OCI-LY3 (cell line): ENCODE data around the gene AQP6.

ENCODE experiments used
- H2AFZ ChIP-seq: fragments of 200-600, 300-600 bp; shearing (Covaris generic); 2 replicates; pipeline ENCODE4 v1.6.0; 2014; ENCODE audit warnings: antibody characterized with exemption, low read depth, low read length
- H3K27ac ChIP-seq: fragments of 200-600, 300-600 bp; sonication (generic); 2 replicates; pipeline ENCODE4 v1.5.1; 2014; ENCODE audit warnings: mild to moderate bottlenecking, low read length, moderate library complexity, mixed read lengths
- H3K27me3 ChIP-seq: fragments of 200-600, 300-600 bp; sonication (generic); 2 replicates; pipeline ENCODE4 v1.6.1; 2014; ENCODE audit warnings: low read depth, low read length, mixed read lengths
- H3K36me3 ChIP-seq: fragments of 200-600, 300-600 bp; sonication (generic); replicated peaks from 2 replicates; pipeline ENCODE3; 2014; ENCODE audit warnings: low read depth, low read length, mixed read lengths
- H3K4me1 ChIP-seq: fragments of 300-600, 200-600 bp; sonication (generic); 2 replicates; pipeline ENCODE4 v1.6.1; 2014; ENCODE audit warnings: low read length, mixed read lengths
- H3K4me2 ChIP-seq: fragments of 200-600, 300-600 bp; sonication (generic); 2 replicates; pipeline ENCODE4 v1.6.1; 2014; ENCODE audit warnings: low read length, mixed read lengths
- H3K4me3 ChIP-seq: fragments of 300-600, 200-600 bp; sonication (generic); 2 replicates; pipeline ENCODE4 v1.5.1; 2014; ENCODE audit warnings: antibody characterized with exemption, mild to moderate bottlenecking, low read length, moderate library complexity
- H3K79me2 ChIP-seq: fragments of 300-600, 200-600 bp; shearing (Covaris generic); 2 replicates; pipeline ENCODE4 v1.6.1; 2014; ENCODE audit warnings: mild to moderate bottlenecking, low read length, mixed read lengths
- H3K9ac ChIP-seq: fragments of 300-600, 200-600 bp; shearing (Covaris generic); 2 replicates; pipeline ENCODE4 v1.6.0; 2014; ENCODE audit warnings: mild to moderate bottlenecking, low read length, moderate library complexity
- H3K9me3 ChIP-seq: fragments of 200-600, 300-600 bp; shearing (Covaris generic); 2 replicates; pipeline ENCODE4 v1.6.1; 2014; ENCODE audit warnings: low read length, mixed read lengths; ENCODE audit not compliant: insufficient read depth
- H4K20me1 ChIP-seq: fragments of 200-600, 300-600 bp; sonication (generic); 2 replicates; pipeline ENCODE4 v1.6.1; 2016; ENCODE audit warnings: low read length, mixed read lengths; ENCODE audit not compliant: insufficient read depth
- EZH2phosphoT487 ChIP-seq: fragments of 200-600 bp; shearing (Covaris generic); IDR thresholded peaks from 2 replicates; pipeline ENCODE4 v1.6.1; 2018; ENCODE audit warnings: antibody characterized with exemption, mixed run types, low read depth
- TF ChIP-seq, protein P1 (sequence below): fragments of 200-600, 300-600 bp; sonication (generic); IDR thresholded peaks from 2 replicates; pipeline ENCODE4 v1.5.1; 2014; ENCODE audit warnings: antibody characterized with exemption, low read length, low read depth

AQP6 gene

DNA sequence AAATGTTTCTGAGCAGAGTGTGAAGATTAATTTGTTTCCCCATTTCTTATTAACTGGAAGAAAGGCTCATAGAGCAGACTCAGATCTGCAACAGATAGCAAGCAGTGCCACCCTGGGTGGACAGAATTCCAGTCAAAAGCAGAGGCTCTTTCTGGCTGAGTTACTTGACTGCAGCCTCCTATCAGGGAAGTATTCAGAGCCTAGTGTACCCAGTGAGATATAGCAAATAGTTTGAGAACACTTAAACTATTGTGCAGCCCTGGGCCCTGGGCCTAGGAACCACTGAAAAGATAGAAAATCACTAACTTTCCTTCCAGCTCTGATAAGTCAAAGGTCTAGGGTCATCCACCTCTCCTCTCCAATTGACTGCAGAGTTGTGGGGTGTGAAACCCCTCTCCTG lies 33.4 kb upstream of the AQP6 start:
- no peaks in the 10 kb centered on the region for H3K4me1 ChIP-seq

DNA sequence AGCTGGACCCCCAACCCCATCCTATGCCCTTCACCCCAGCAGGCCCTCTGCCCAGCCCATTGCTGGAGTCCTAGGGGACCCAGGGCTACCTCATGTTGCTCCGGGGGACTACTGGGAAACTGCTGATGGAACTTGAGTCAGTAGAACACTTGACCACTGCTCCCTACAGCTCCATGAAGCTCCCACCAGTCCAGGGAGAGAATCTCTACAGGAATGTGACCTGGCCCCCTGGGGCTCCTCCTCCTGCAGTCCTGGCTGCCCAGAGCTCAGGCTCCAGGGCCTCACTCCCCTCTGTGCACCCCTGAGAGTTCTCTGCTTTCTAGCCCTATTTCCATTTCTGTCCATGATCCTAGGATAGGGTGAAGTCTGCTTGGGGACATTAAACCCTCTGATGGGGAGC lies 33.0 kb upstream of the AQP6 start:
- no peak overlapping the region for H3K27ac ChIP-seq
- no peaks in the 10 kb centered on the region for H3K4me1 ChIP-seq
- peaks cover 7% of the 10 kb centered on the region for H3K27me3 ChIP-seq
- H3K79me2 ChIP-seq, result no peaks in the 10 kb centered on the region
- H2AFZ ChIP-seq, result no peak overlapping the region
- no peak overlapping the region for H3K9ac ChIP-seq
- H4K20me1 ChIP-seq, result no peaks in the 10 kb centered on the region
- no peaks in the 10 kb centered on the region for H3K9me3 ChIP-seq
- H3K4me3 ChIP-seq, result no peak overlapping the region
- TF ChIP-seq EZH2phosphoT487, result no peak
- TF ChIP-seq, protein P1, sequence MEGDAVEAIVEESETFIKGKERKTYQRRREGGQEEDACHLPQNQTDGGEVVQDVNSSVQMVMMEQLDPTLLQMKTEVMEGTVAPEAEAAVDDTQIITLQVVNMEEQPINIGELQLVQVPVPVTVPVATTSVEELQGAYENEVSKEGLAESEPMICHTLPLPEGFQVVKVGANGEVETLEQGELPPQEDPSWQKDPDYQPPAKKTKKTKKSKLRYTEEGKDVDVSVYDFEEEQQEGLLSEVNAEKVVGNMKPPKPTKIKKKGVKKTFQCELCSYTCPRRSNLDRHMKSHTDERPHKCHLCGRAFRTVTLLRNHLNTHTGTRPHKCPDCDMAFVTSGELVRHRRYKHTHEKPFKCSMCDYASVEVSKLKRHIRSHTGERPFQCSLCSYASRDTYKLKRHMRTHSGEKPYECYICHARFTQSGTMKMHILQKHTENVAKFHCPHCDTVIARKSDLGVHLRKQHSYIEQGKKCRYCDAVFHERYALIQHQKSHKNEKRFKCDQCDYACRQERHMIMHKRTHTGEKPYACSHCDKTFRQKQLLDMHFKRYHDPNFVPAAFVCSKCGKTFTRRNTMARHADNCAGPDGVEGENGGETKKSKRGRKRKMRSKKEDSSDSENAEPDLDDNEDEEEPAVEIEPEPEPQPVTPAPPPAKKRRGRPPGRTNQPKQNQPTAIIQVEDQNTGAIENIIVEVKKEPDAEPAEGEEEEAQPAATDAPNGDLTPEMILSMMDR, result no peak
- no peak overlapping the region for H3K4me2 ChIP-seq
- no peaks in the 10 kb centered on the region for H3K36me3 ChIP-seq

More for the DNA sequence above, 33.4 kb upstream of the AQP6 start:
- Histone ChIP-seq H3K9ac (no peak overlapping the region), H3K4me3 (no peak overlapping the region), H3K4me2 (no peak overlapping the region), H3K9me3 (no peaks in the 10 kb centered on the region), H4K20me1 (no peaks in the 10 kb centered on the region), H3K27ac (no peak overlapping the region), H3K79me2 (no peaks in the 10 kb centered on the region), H2AFZ (no peak overlapping the region), H3K27me3 (peaks cover 7% of the 10 kb centered on the region), H3K36me3 (no peaks in the 10 kb centered on the region)
- TF ChIP-seq, protein P1, result no peak
- TF ChIP-seq EZH2phosphoT487, result no peak

- Histone ChIP-seq H3K4me2 (no peak overlapping the region), H3K27me3 (no peaks in the 10 kb centered on the region)
Observed at GRCh38 chr12:49941556-49942511, 30.9 kb upstream of the AQP6 start.

DNA sequence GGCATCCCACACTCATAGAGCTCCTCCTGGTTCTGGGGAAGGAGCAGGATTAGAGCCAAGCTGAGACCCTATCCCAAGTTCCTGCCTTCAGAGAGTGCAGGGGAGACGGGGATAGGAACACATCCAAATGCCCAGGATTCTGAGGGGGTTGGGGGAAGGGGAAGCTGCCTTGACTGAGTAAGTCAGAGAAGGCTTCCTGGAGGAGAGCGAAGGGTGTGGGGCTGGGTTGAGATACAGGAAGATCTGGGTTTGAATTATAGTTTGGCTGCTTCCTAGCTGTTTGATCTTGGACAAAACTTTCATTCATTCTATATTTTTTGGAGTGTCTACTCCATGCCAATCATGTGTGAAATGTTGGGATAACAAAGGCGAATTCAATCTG lies 30.2 kb upstream of the AQP6 start:
- Histone ChIP-seq H3K79me2 (no peaks in the 10 kb centered on the region), H3K4me3 (no peak overlapping the region), H3K27me3 (no peaks in the 10 kb centered on the region), H3K9me3 (no peaks in the 10 kb centered on the region), H4K20me1 (no peaks in the 10 kb centered on the region), H3K36me3 (no peaks in the 10 kb centered on the region), H3K4me1 (0 out of 2 replicates have a peak, but pooled peaks cover 3% of the 10 kb centered on the region), H3K9ac (no peak overlapping the region), H3K4me2 (no peak overlapping the region), H3K27ac (no peak overlapping the region), H2AFZ (no peak overlapping the region)
- no peak for TF ChIP-seq EZH2phosphoT487
- TF ChIP-seq, protein P1, result no peak

More at GRCh38 chr12:49941556-49942511, 30.9 kb upstream of the AQP6 start:
- Histone ChIP-seq H2AFZ (no peak overlapping the region), H3K9ac (no peak overlapping the region), H3K4me3 (no peak overlapping the region), H3K4me1 (0 out of 2 replicates have a peak, but pooled peaks cover 3% of the 10 kb centered on the region), H3K27ac (no peak overlapping the region), H3K79me2 (no peaks in the 10 kb centered on the region), H3K9me3 (no peaks in the 10 kb centered on the region), H4K20me1 (no peaks in the 10 kb centered on the region), H3K36me3 (no peaks in the 10 kb centered on the region)
- TF ChIP-seq, protein P1, result no peak
- TF ChIP-seq EZH2phosphoT487, result no peak
